GM12872 (cell line): ENCODE data around the gene DNAJB14.

ENCODE experiments used
- TF ChIP-seq, protein P1 (sequence below): IDR thresholded peaks from 3 replicates; pipeline ENCODE4 v1.5.1; 2011; ENCODE audit warnings: low read depth, mild to moderate bottlenecking, low read length, moderate library complexity; ENCODE audit not compliant: insufficient read depth

Gene DNAJB14

DNA sequence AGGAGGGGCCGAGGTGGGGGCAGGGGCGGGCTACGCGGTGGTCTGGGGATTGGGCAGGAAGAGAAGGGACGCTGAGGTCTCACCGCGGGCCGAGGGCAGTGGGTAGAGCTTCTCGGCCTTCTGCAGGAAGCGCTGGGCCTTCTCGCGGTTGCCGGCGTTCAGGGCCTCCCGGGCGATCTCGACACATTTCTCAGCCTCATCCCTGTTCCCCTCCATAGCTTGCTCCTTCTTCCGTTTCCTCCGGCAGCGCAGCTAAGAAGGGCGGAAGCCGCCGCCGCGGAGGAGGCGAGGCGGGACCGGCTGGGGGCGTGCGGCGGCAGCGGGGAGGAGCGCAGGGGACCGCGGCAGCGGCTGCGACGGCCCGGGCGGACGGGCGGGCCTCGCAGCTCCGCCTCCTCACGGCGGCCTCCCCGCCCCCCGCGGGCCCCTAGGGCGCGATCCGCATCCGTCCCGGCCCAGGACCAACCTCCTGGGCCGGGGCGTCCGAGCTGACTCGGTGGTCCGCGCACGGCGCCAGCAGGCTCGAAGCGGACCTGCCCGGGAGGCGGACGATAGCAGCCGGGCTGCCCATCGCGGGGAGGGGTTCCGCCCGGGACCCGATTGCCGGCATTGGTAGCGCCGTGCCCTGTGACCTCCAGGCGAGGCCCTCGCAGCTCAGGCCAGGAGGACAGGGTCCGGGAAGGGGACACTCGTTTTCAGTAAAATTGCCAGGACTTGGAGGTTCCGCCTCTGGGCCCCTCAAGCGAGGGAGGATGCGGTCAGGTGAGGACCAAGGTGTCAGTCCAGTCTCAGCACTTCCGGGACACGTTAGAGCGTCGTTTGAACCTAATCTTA, at the start of gene DNAJB14:
TSS of gene DNAJB14 (minus strand) at position 263 of the 834 bp plus-strand sequence. CDS start at position 216, 47 bp downstream.
- TF ChIP-seq, protein P1, sequence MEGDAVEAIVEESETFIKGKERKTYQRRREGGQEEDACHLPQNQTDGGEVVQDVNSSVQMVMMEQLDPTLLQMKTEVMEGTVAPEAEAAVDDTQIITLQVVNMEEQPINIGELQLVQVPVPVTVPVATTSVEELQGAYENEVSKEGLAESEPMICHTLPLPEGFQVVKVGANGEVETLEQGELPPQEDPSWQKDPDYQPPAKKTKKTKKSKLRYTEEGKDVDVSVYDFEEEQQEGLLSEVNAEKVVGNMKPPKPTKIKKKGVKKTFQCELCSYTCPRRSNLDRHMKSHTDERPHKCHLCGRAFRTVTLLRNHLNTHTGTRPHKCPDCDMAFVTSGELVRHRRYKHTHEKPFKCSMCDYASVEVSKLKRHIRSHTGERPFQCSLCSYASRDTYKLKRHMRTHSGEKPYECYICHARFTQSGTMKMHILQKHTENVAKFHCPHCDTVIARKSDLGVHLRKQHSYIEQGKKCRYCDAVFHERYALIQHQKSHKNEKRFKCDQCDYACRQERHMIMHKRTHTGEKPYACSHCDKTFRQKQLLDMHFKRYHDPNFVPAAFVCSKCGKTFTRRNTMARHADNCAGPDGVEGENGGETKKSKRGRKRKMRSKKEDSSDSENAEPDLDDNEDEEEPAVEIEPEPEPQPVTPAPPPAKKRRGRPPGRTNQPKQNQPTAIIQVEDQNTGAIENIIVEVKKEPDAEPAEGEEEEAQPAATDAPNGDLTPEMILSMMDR = no peak

DNA sequence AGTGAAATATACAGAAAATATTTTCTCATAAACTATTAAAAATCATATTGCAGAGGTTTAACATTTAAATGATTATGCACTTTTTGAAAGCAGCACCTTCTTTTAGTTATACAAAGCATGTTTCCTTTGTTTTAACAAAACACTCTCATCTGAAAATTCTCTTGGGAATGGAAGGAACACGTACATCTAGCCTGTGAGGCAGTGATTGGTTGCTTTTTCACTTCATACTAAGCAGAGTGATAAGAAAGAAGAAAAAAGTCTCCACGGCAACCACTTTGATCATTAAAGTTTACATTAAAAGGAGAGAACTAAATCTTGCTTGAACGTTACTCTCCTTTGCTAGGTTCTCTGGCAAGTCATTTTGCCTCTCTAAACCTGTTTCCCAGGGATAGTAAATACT, 45.3 kb upstream of the DNAJB14 start:
- TF ChIP-seq, protein P1 = no peak

DNA sequence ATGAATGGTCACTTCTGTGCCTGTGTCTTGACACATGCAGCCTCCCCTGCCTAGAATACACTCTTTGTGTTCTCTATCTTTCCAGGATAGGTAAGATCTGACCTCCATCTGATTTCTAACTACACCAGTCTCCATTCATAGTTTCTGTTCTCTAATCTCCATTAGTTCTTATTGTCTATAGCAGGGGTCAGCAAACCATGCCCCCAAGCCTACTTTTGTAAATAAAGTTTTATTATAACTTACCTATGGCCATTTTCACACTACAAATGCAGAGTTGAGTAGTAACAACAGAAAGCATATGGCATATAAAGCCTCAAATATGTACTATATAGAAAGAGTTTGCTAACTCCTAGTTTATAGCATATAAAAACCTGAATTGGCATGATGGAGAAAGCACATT, 41.3 kb upstream of the DNAJB14 start:
- TF ChIP-seq, protein P1 = no peak

DNA sequence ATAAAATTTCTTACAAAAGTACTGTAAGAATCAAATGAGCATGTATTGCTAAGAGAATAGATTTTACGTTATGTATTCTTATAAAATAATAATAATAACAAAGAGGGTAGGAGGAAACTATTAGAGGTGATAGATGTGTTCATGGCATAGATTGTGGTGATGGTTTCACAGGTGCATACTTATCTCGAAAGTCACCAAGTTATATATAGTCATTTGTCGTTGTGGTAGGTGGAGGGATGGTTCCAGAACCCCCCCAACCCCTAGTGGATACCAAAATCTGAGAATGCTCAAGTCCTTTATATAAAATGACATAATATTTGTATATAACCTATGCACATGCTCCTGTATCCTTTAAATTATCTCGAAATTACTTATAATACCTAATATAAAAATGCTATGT, 40.4 kb upstream of the DNAJB14 start:
- TF ChIP-seq, protein P1 = no peak

DNA sequence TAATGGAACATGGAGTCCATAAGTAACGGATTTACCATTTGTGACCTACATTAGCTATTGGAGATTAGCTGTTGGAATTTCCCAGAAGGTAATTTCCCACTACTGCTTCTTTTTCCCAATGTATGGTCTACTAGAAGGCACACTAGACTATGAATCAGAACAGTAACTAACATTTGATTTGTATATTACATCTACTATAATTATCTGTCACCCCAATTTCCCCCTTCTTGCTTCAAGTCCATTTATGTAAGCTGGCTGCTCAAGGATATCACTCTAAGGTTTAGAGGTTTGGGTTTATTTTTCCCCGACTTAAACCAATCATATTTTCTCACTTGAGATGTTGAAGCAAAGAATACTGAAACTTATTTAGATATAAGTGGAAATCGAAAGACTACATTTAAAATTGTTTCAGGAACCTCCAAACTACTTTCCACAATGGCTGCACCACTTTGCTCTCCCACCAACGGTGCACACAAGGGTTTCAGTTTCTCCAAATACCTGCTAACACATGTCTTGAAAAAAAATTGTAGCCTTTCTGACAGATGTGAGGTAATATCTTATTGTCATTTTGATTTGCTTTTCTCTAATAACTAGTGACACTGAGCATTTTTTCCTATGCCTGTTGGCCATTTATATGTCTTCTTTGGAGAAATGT, 37.0 kb upstream of the DNAJB14 start:
- TF ChIP-seq, protein P1 = no peak

DNA sequence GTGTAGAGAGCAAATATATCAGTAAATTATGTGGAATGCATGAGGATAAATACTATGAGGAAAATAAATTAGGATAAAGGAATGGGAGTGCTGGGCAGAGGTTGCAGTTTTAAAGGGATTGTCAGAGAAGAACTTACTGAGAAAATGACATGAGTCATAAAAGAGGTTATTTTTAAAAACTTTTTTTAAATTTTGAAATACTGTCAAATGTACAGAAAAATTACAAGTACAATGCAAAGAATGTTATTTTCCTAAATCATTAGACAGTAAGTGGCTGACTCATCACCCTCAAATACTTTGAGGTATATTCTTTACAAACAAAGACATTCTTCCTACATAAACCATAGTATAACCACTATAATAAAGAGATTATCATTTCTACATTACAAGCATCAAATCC, 33.5 kb upstream of the DNAJB14 start:
- TF ChIP-seq, protein P1 = no peak

DNA sequence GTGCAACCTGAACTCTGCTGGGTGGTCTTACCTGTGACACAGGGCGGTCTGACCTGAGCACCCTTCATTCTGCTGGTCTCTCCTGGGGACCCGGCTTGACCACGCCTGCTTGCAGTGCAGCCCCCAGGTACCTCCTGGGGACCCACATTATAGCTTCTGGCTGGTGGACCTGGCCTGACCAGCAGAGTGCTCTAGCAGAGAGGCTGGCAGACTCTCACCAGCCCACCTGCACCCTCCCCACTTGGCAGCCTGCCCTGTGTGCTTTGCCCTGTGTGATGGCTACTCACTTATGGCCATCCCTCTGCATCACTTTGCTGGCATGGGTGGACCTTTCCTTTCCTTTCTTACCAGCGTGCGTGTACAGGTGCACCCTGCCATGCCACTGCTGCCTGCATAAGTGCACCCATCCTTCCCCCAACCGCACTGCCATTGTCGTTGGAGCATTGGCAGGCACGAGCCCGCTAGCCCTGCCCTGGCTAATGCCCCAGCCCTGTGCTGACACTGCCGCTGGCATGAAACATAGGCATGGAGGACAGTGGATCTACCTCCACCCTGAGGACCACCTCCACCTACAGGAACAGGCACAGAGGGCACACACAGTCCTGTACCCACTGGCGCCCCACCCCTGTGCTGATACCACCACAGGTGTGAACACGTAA, 25.2 kb upstream of the DNAJB14 start:
- TF ChIP-seq, protein P1 = no peak
